ENCODE data around the gene STK4. TPM values are rescaled to one million over a fixed set of nuclear protein-coding genes. Genes with fewer than 3 reads are reported as not detected.

The STK4 gene
- total RNA-seq, 4 donors from 2014 or later, result 26.9 to 33.5 (median 28.8) TPM

GRCh38 chr20:44931911-44932310 lies 34.4 kb upstream of the STK4 start:
- ATAC-seq, result no peak

GRCh38 chr20:44932916-44933315 lies 33.4 kb upstream of the STK4 start:
- ATAC-seq, result no peak

More at GRCh38 chr20:44931911-44932310, 34.4 kb upstream of the STK4 start:
- 88 to 95% methylated on average over 2 of the region's 3 CpGs for WGBS, 2 donors (ENCODE audit: low coverage in 1 of 2)
- Histone ChIP-seq H3K9me3 (no peaks in the 10 kb centered on the region), H3K36me3 (peaks cover 0 to 32% of the 10 kb centered on the region in 2 donors), H3K27me3 (no peaks in the 10 kb centered on the region), H3K27ac (no peak overlapping the region), H3K4me3 (no peak overlapping the region), H3K4me1 (no peaks in the 10 kb centered on the region)
- TF ChIP-seq POLR2A (IDR thresholded peaks at IDR 0.05), result no peak
- no peak for TF ChIP-seq CTCF (IDR thresholded peaks at IDR 0.05)
- no peak for TF ChIP-seq POLR2AphosphoS5 (IDR thresholded peaks at IDR 0.05)
- no peak for TF ChIP-seq EP300 (IDR thresholded peaks at IDR 0.05)

GRCh38 chr20:44936510-44936909 lies 29.8 kb upstream of the STK4 start:
- no peaks in the 10 kb centered on the region for H3K27me3 ChIP-seq
- H3K9me3 ChIP-seq, result no peaks in the 10 kb centered on the region
- TF ChIP-seq CTCF (IDR thresholded peaks at IDR 0.05), result no peak
- TF ChIP-seq EP300 (IDR thresholded peaks at IDR 0.05), result no peak
- no peak for TF ChIP-seq POLR2A (IDR thresholded peaks at IDR 0.05)
- TF ChIP-seq POLR2AphosphoS5 (IDR thresholded peaks at IDR 0.05), result no peak
- WGBS, 2 donors (ENCODE audit: low coverage in 1 of 2), result 86% methylated on average over 3 of the region's 10 CpGs; no CpG with 5 or more reads in 1 of the 2 donors
- ATAC-seq, result no peak
- H3K36me3 ChIP-seq, result peaks cover 0 to 67% of the 10 kb centered on the region in 2 donors
- no peaks in the 10 kb centered on the region for H3K4me1 ChIP-seq
- H3K4me3 ChIP-seq, result no peak overlapping the region
- H3K27ac ChIP-seq, result no peak overlapping the region

More at GRCh38 chr20:44932916-44933315, 33.4 kb upstream of the STK4 start:
- H3K27ac ChIP-seq, result no peak overlapping the region
- no peaks in the 10 kb centered on the region for H3K9me3 ChIP-seq
- TF ChIP-seq CTCF (IDR thresholded peaks at IDR 0.05), result no peak
- no peak for TF ChIP-seq EP300 (IDR thresholded peaks at IDR 0.05)
- no peak for TF ChIP-seq POLR2A (IDR thresholded peaks at IDR 0.05)
- no peak for TF ChIP-seq POLR2AphosphoS5 (IDR thresholded peaks at IDR 0.05)
- H3K36me3 ChIP-seq, result peaks cover 0 to 40% of the 10 kb centered on the region in 2 donors
- H3K4me1 ChIP-seq, result no peaks in the 10 kb centered on the region
- no peak overlapping the region for H3K4me3 ChIP-seq
- no peaks in the 10 kb centered on the region for H3K27me3 ChIP-seq
- 100% methylated on average over 1 to 2 of the region's 8 CpGs for WGBS, 2 donors (ENCODE audit: low coverage in 1 of 2)

- no peaks in the 10 kb centered on the region for H3K4me1 ChIP-seq
- no peak for TF ChIP-seq EP300 (IDR thresholded peaks at IDR 0.05)
- no peak for TF ChIP-seq POLR2A (IDR thresholded peaks at IDR 0.05)
- no peak for TF ChIP-seq CTCF (IDR thresholded peaks at IDR 0.05)
- TF ChIP-seq POLR2AphosphoS5 (IDR thresholded peaks at IDR 0.05), result no peak
- H3K9me3 ChIP-seq, result no peaks in the 10 kb centered on the region
- no peak overlapping the region for H3K4me3 ChIP-seq
- WGBS, 2 donors (ENCODE audit: low coverage in 1 of 2), result 61 to 85% methylated on average over 3 to 5 of the region's 9 CpGs
- H3K27ac ChIP-seq, result no peak overlapping the region
- H3K36me3 ChIP-seq, result peaks cover 0 to 78% of the 10 kb centered on the region in 2 donors
- no peaks in the 10 kb centered on the region for H3K27me3 ChIP-seq
- no peak for ATAC-seq
Measured at GRCh38 chr20:44938637-44939036, 27.7 kb upstream of the STK4 start.

- 84 to 90% methylated on average over 4 to 5 of the region's 7 CpGs for WGBS, 2 donors (ENCODE audit: low coverage in 1 of 2)
Measured at GRCh38 chr20:44941120-44941691, 25.1 kb upstream of the STK4 start.

More at GRCh38 chr20:44941120-44941691, 25.1 kb upstream of the STK4 start:
- no peak for TF ChIP-seq POLR2A (IDR thresholded peaks at IDR 0.05)
- TF ChIP-seq CTCF (IDR thresholded peaks at IDR 0.05), result no peak
- no peak for TF ChIP-seq POLR2AphosphoS5 (IDR thresholded peaks at IDR 0.05)
- TF ChIP-seq EP300 (IDR thresholded peaks at IDR 0.05), result no peak
- H3K36me3 ChIP-seq, result peaks cover 0 to 96% of the 10 kb centered on the region in 2 donors
- H3K9me3 ChIP-seq, result no peaks in the 10 kb centered on the region
- H3K4me1 ChIP-seq, result no peaks in the 10 kb centered on the region
- no peak overlapping the region for H3K4me3 ChIP-seq
- H3K27ac ChIP-seq, result no peak overlapping the region
- ATAC-seq, result no peak
- no peaks in the 10 kb centered on the region for H3K27me3 ChIP-seq

Data from gastroesophageal sphincter (tissue), 4 donors.